SK-N-SH (cell line): ENCODE measurements around the gene TPTE. TPM values are rescaled to one million over a fixed set of nuclear protein-coding genes. Genes with fewer than 3 reads are reported as not detected.
"Not testable (repeated sequence)": the region's sequence is repeated elsewhere in the genome, so short reads cannot be mapped to it uniquely, and the experiment has no call there.

Experiments
- CTCF ChIA-PET: fragments of 300-600, 350-600 bp; formaldehyde crosslinking; extraction: SDS; loops from one replicate; lab custom pipeline; 2021; lab: Yijun Ruan, JAX
- POLR2A ChIA-PET: fragments of 350-600 bp; sonication (Branson Sonifier 250); formaldehyde crosslinking; extraction: SDS; loops from one replicate; lab custom pipeline; 2020; ENCODE audit warnings: antibody characterized with exemption, inconsistent platforms; lab: Yijun Ruan, JAX
- DNase-seq: peaks from one replicate; pipeline ENCODE4 v3.0.0; 2012
- H2AFZ ChIP-seq: fragments of 200-600 bp; sonication (generic); 2 replicates; pipeline ENCODE4 v1.8.1; 2016; ENCODE audit warnings: antibody characterized with exemption, mild to moderate bottlenecking, low read depth
- H3F3A ChIP-seq: fragments of 200-600 bp; sonication (generic); replicated peaks from 2 replicates; pipeline ENCODE3; 2016; ENCODE audit warnings: antibody characterized with exemption, mild to moderate bottlenecking; ENCODE audit not compliant: insufficient read depth
- H3K27ac ChIP-seq, 2 experiments: fragments of 200-500 bp in 1 of 2; fragments of 200-600 bp in 1 of 2; sonication (Bioruptor generic) in 1 of 2; sonication (generic), shearing (Covaris generic) in 1 of 2; 2 replicates each; pipeline versions ENCODE4 v1.5.1 to v1.6.1; 2014 to 2016; ENCODE audit warnings: low read depth in 2 of 2, inconsistent platforms in 1 of 2, low read length in 1 of 2, mild to moderate bottlenecking in 1 of 2, mixed read lengths in 1 of 2
- H3K27me3 ChIP-seq: fragments of 200-600 bp; sonication (generic), shearing (Covaris generic); 2 replicates; pipeline ENCODE4 v1.6.1; 2016; ENCODE audit warnings: mixed run types; ENCODE audit not compliant: insufficient read depth
- H3K36me3 ChIP-seq, 2 experiments: fragments of 200-500 bp in 1 of 2; fragments of 200-600 bp in 1 of 2; sonication (Bioruptor generic) in 1 of 2; sonication (generic) in 1 of 2; replicated peaks in 1 of 2; 2 replicates each; pipeline versions ENCODE3 to v1.5.1; 2014 to 2016; ENCODE audit warnings: low read length in 1 of 2, mild to moderate bottlenecking in 1 of 2; ENCODE audit not compliant: insufficient read depth in 2 of 2, control insufficient read depth in 1 of 2
- H3K4me1 ChIP-seq, 2 experiments: fragments of 200-500 bp in 1 of 2; fragments of 200-600 bp in 1 of 2; sonication (Bioruptor generic) in 1 of 2; sonication (generic), shearing (Covaris generic) in 1 of 2; 2 replicates each; pipeline versions ENCODE4 v1.5.1 to v1.6.1; 2014 to 2016; ENCODE audit warnings: low read depth in 1 of 2, low read length in 1 of 2, mixed run types in 1 of 2; ENCODE audit not compliant: insufficient read depth in 2 of 2, control insufficient read depth in 1 of 2
- H3K4me2 ChIP-seq: fragments of 200-600 bp; sonication (generic), shearing (Covaris generic); 2 replicates; pipeline ENCODE4 v1.6.1; 2017; ENCODE audit warnings: mixed run types
- H3K4me3 ChIP-seq, 2 experiments: fragments of 200-500 bp in 1 of 2; fragments of 200-600 bp in 1 of 2; sonication (Bioruptor generic) in 1 of 2; sonication (generic), shearing (Covaris generic) in 1 of 2; 2 replicates each; pipeline versions ENCODE4 v1.5.1 to v1.8.1; 2014 to 2016; ENCODE audit warnings: low read depth in 2 of 2, inconsistent platforms in 1 of 2, low read length in 1 of 2, mild to moderate bottlenecking in 1 of 2, mixed read lengths in 1 of 2, moderate library complexity in 1 of 2
- H3K79me2 ChIP-seq: fragments of 200-600 bp; sonication (generic); 2 replicates; pipeline ENCODE4 v1.8.1; 2017; ENCODE audit warnings: mild to moderate bottlenecking; ENCODE audit not compliant: insufficient read depth
- H3K9ac ChIP-seq: fragments of 200-600 bp; sonication (generic); 2 replicates; pipeline ENCODE4 v1.6.1; 2017; ENCODE audit warnings: mixed run types
- H3K9me2 ChIP-seq: fragments of 200-600 bp; sonication (generic); 2 replicates; pipeline ENCODE4 v1.6.1; 2017; ENCODE audit warnings: mixed run types
- H3K9me3 ChIP-seq: fragments of 200-600 bp; sonication (generic); 2 replicates; pipeline ENCODE4 v1.6.1; 2017; ENCODE audit warnings: mixed run types, mild to moderate bottlenecking, moderate library complexity
- H4K20me1 ChIP-seq: fragments of 200-600 bp; sonication (generic); 2 replicates; pipeline ENCODE4 v1.6.1; 2017; ENCODE audit warnings: mild to moderate bottlenecking, mixed run types; ENCODE audit not compliant: insufficient read depth
- CHD2 ChIP-seq: fragments of 150-350 bp; IDR thresholded peaks from 2 replicates; pipeline ENCODE4 v1.6.1; 2018; ENCODE audit warnings: low read length; ENCODE audit not compliant: partially characterized antibody
- ELF1 ChIP-seq: IDR thresholded peaks from 2 replicates; pipeline ENCODE4 v1.4.0; 2012
- EZH2phosphoT487 ChIP-seq: fragments of 200-600 bp; sonication (generic); IDR thresholded peaks from 2 replicates; pipeline ENCODE4 v1.6.1; 2017; ENCODE audit warnings: low read depth, mixed run types, mild to moderate bottlenecking, antibody characterized with exemption, moderate library complexity, borderline replicate concordance
- FOXJ3 ChIP-seq: sonication (generic); formaldehyde crosslinking; IDR thresholded peaks from 2 replicates; pipeline ENCODE4 v1.5.1; 2020; ENCODE audit warnings: mild to moderate bottlenecking, missing genetic modification reagents
- GABPA ChIP-seq: IDR thresholded peaks from 2 replicates; pipeline ENCODE4 v1.4.0; 2012; ENCODE audit warnings: low read depth, mild to moderate bottlenecking
- MEF2A ChIP-seq: IDR thresholded peaks from 2 replicates; pipeline ENCODE4 v1.4.0; 2012; ENCODE audit warnings: low read depth, borderline replicate concordance
- POLR2AphosphoS5 ChIP-seq: IDR thresholded peaks from 2 replicates; pipeline ENCODE4 v1.6.1; 2012; ENCODE audit warnings: low read depth, low read length
- RXRA ChIP-seq: IDR thresholded peaks from 2 replicates; pipeline ENCODE4 v1.4.0; 2012; ENCODE audit warnings: low read depth, mild to moderate bottlenecking, borderline replicate concordance
- TCF12 ChIP-seq: IDR thresholded peaks from 2 replicates; pipeline ENCODE4 v1.4.0; 2012
- TEAD4 ChIP-seq: IDR thresholded peaks from 2 replicates; pipeline ENCODE4 v1.4.0; 2012; ENCODE audit warnings: mild to moderate bottlenecking, borderline replicate concordance; ENCODE audit not compliant: insufficient read depth
- YY1 ChIP-seq: IDR thresholded peaks from 2 replicates; pipeline ENCODE4 v1.4.0; 2012; ENCODE audit warnings: low read depth, mild to moderate bottlenecking
- WGBS: methylation state at CpG from one replicate; pipeline ENCODE4 v1.1.6; 2017; ENCODE audit warnings: low lambda C conversion rate; 5-methylcytosine and 5-hydroxymethylcytosine counted together
- polyA plus RNA-seq, 3 experiments: library from polyadenylated mRNA; depleted of rRNA; stranded (reverse); fragments of >200 nt; gene quantifications; 2 replicates each; pipeline ENCODE4 v1.2.3, GENCODE V29; 2012
- TF ChIP-seq, protein P1 (sequence below): fragments of 150-350 bp; IDR thresholded peaks from 2 replicates; pipeline ENCODE4 v1.6.1; 2016; ENCODE audit warnings: mild to moderate bottlenecking, low read depth, low read length
- TF ChIP-seq, protein P2 (sequence below): IDR thresholded peaks from 2 replicates; pipeline ENCODE4 v1.6.1; 2012; ENCODE audit warnings: mild to moderate bottlenecking, low read depth, low read length, moderate library complexity
- TF ChIP-seq, protein P3 (sequence below): IDR thresholded peaks from 2 replicates; pipeline ENCODE4; 2012
- TF ChIP-seq, protein P4 (sequence below): IDR thresholded peaks from 2 replicates; pipeline ENCODE4 v1.4.0; 2012; ENCODE audit warnings: low read depth

The TPTE gene
- polyA plus RNA-seq, 1 of the 3 experiments (the other 2 are of a cell fraction), result not detected

GRCh38 chr21:10639123-10639522 lies 117.7 kb downstream of the TPTE start:
- no peaks in the 10 kb centered on the region for H3K4me1 ChIP-seq
- no peaks in the 10 kb centered on the region for H4K20me1 ChIP-seq
- POLR2A ChIA-PET, result no interaction called here
- no peak overlapping the region for H2AFZ ChIP-seq
- no peaks in the 10 kb centered on the region for H3K79me2 ChIP-seq
- H3K9me3 ChIP-seq, result peaks cover 3% of the 10 kb centered on the region; the same call in 1 of the 2 replicates
- H3K27me3 ChIP-seq, result no peaks in the 10 kb centered on the region
- no peaks in the 10 kb centered on the region for H3F3A ChIP-seq
- H3K4me3 ChIP-seq, result no peak overlapping the region
- no peaks in the 10 kb centered on the region for H3K9me2 ChIP-seq
- TF ChIP-seq MEF2A (no peak), EZH2phosphoT487 (no peak), FOXJ3 (no peak), TCF12 (no peak), CHD2 (no peak), GABPA (no peak), RXRA (no peak), ELF1 (no peak), POLR2AphosphoS5 (no peak), TEAD4 (no peak), YY1 (no peak)
- TF ChIP-seq, protein P1, sequence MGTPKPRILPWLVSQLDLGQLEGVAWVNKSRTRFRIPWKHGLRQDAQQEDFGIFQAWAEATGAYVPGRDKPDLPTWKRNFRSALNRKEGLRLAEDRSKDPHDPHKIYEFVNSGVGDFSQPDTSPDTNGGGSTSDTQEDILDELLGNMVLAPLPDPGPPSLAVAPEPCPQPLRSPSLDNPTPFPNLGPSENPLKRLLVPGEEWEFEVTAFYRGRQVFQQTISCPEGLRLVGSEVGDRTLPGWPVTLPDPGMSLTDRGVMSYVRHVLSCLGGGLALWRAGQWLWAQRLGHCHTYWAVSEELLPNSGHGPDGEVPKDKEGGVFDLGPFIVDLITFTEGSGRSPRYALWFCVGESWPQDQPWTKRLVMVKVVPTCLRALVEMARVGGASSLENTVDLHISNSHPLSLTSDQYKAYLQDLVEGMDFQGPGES, result no peak
- TF ChIP-seq, protein P2, sequence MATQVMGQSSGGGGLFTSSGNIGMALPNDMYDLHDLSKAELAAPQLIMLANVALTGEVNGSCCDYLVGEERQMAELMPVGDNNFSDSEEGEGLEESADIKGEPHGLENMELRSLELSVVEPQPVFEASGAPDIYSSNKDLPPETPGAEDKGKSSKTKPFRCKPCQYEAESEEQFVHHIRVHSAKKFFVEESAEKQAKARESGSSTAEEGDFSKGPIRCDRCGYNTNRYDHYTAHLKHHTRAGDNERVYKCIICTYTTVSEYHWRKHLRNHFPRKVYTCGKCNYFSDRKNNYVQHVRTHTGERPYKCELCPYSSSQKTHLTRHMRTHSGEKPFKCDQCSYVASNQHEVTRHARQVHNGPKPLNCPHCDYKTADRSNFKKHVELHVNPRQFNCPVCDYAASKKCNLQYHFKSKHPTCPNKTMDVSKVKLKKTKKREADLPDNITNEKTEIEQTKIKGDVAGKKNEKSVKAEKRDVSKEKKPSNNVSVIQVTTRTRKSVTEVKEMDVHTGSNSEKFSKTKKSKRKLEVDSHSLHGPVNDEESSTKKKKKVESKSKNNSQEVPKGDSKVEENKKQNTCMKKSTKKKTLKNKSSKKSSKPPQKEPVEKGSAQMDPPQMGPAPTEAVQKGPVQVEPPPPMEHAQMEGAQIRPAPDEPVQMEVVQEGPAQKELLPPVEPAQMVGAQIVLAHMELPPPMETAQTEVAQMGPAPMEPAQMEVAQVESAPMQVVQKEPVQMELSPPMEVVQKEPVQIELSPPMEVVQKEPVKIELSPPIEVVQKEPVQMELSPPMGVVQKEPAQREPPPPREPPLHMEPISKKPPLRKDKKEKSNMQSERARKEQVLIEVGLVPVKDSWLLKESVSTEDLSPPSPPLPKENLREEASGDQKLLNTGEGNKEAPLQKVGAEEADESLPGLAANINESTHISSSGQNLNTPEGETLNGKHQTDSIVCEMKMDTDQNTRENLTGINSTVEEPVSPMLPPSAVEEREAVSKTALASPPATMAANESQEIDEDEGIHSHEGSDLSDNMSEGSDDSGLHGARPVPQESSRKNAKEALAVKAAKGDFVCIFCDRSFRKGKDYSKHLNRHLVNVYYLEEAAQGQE, result no peak
- TF ChIP-seq, protein P3, sequence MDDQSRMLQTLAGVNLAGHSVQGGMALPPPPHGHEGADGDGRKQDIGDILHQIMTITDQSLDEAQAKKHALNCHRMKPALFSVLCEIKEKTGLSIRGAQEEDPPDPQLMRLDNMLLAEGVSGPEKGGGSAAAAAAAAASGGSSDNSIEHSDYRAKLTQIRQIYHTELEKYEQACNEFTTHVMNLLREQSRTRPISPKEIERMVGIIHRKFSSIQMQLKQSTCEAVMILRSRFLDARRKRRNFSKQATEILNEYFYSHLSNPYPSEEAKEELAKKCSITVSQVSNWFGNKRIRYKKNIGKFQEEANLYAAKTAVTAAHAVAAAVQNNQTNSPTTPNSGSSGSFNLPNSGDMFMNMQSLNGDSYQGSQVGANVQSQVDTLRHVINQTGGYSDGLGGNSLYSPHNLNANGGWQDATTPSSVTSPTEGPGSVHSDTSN, result no peak
- TF ChIP-seq, protein P4, sequence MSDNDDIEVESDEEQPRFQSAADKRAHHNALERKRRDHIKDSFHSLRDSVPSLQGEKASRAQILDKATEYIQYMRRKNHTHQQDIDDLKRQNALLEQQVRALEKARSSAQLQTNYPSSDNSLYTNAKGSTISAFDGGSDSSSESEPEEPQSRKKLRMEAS, result no peak
- H3K9ac ChIP-seq, result no peak overlapping the region
- no peak for DNase-seq
- whole genome bisulfite sequencing, result under 1% methylated on average over 4 of the region's 4 CpGs
- no peaks in the 10 kb centered on the region for H3K36me3 ChIP-seq
- H3K4me2 ChIP-seq, result no peak overlapping the region
- CTCF ChIA-PET, result no interaction called here
- no peak overlapping the region for H3K27ac ChIP-seq

DNA sequence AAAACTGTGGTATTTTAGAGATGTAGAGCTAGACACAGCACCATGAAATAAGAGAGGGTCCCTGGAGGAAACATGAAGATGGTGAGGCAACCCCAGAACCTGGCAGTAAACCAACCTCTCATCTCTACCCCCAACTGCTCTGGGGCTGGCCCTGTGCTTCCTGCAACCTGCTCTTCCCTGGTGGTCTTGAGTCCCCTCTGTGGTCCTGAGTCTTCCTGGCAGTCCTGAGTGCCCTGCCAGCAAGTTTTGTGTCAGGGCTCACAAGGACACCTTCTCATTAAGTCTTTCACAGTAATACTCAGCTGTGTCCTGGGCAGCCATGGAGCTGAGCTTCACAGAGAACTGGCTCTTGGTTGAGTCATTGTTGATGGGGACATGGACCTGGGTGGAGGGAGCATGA lies 118.4 kb downstream of the TPTE start:
- H3K4me1 ChIP-seq, DNase-seq, H3K36me3 ChIP-seq, H3K27ac ChIP-seq, H4K20me1 ChIP-seq, POLR2A ChIA-PET, H3K27me3 ChIP-seq, H3K79me2 ChIP-seq, H3K9me3 ChIP-seq, H3K4me3 ChIP-seq, H3K4me2 ChIP-seq, H3K9ac ChIP-seq, H2AFZ ChIP-seq, H3F3A ChIP-seq, H3K9me2 ChIP-seq, CTCF ChIA-PET: not testable (repeated sequence)
